22Rv1 (cell line): ENCODE data around the gene TEKT5.

Experiments used
- H3K27ac ChIP-seq: fragments of 450-650 bp; 2 replicates; pipeline ENCODE4 v1.5.1; 2017
- ZFX ChIP-seq: fragments of 450-650 bp; IDR thresholded peaks from 2 replicates; pipeline ENCODE4 v1.6.1; 2017; ENCODE audit warnings: antibody characterized with exemption, borderline replicate concordance
- TF ChIP-seq, protein P1 (sequence below): fragments of 450-650 bp; IDR thresholded peaks from 2 replicates; pipeline ENCODE4 v1.5.1; 2017; ENCODE audit warnings: mild to moderate bottlenecking

Gene TEKT5

GRCh38 chr16:10738231-10739077 lies 43.7 kb upstream of the TEKT5 start:
- H3K27ac ChIP-seq = no peak overlapping the region
- TF ChIP-seq ZFX = no peak
- TF ChIP-seq, protein P1, sequence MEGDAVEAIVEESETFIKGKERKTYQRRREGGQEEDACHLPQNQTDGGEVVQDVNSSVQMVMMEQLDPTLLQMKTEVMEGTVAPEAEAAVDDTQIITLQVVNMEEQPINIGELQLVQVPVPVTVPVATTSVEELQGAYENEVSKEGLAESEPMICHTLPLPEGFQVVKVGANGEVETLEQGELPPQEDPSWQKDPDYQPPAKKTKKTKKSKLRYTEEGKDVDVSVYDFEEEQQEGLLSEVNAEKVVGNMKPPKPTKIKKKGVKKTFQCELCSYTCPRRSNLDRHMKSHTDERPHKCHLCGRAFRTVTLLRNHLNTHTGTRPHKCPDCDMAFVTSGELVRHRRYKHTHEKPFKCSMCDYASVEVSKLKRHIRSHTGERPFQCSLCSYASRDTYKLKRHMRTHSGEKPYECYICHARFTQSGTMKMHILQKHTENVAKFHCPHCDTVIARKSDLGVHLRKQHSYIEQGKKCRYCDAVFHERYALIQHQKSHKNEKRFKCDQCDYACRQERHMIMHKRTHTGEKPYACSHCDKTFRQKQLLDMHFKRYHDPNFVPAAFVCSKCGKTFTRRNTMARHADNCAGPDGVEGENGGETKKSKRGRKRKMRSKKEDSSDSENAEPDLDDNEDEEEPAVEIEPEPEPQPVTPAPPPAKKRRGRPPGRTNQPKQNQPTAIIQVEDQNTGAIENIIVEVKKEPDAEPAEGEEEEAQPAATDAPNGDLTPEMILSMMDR = no peak

DNA sequence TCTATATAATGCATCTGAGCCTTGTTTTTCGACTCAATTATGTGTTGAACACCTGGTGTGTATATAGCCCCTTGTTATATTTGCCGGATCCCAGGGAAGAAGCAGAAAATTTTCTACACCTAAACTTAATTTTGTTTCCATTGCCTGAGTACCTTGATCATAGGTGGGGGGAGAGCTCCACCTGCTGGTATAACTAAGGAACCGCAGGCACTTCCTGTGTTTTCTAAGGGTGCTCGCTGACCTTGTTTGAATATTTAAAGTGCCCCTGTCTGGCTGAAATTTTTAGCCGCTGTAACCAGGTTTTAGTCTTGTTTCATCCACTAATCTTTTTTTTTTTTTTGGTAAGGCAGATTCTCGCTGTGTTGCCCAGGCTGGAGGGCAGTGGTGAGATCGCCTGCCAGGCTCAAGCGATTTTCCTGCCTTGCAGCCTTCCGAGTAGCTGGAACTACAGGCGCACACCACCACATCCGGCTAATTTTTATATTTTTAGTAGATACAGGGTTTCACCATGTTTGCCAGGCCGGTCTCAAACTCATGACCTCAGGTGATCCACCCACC lies 42.4 kb upstream of the TEKT5 start:
- TF ChIP-seq ZFX = no peak
- TF ChIP-seq, protein P1 = peak; percentile 88
- H3K27ac ChIP-seq = no peak overlapping the region

GRCh38 chr16:10731790-10732189 lies 37.1 kb upstream of the TEKT5 start:
- TF ChIP-seq ZFX = no peak
- TF ChIP-seq, protein P1 = no peak
- H3K27ac ChIP-seq = no peak overlapping the region

DNA sequence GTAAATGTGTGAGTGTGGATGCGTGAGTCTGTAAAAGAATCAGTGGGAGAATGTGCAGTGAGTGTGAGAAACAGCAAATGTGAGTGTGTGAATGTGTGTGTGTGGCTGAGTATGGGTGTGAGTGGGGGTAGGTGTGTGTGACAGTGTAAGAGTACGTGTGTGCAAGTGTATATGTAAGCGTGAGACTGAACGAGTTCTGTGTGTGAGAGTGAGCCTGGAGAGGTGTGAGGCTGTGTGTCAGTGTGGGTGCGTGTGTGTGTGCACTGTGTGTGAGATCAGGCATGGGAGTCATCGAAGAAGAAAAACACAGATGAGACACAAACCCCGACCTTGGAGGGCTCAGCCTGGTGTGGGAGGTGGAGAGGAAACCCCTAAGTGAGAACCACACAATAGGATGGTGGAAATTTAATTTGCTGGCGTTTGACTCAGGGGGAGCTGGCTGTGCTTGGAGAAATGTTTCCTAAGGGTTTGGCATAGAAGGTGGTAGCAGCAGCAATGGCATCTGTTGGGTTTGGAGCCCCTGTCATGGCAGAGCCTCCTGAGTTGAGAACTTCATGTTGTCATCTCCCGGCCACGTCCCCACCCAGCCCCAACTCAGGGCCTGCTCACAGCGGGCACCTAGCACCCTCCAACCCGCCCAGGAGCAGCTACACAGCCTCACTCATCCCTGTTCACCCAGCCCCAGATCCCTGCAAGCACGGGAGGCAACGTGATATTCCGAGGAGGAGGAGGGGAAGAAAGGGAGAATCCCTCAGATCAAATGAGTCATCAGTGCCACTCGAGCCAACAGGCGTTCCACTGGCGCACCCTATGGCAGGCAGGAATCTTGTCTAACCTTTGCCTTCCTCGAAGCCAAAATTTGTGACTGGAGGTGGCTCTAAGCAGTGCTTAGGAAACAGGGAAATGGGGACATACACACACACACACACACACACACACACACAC lies 34.6 kb upstream of the TEKT5 start:
- H3K27ac ChIP-seq = no peak overlapping the region
- TF ChIP-seq, protein P1 = no peak
- TF ChIP-seq ZFX = no peak

DNA sequence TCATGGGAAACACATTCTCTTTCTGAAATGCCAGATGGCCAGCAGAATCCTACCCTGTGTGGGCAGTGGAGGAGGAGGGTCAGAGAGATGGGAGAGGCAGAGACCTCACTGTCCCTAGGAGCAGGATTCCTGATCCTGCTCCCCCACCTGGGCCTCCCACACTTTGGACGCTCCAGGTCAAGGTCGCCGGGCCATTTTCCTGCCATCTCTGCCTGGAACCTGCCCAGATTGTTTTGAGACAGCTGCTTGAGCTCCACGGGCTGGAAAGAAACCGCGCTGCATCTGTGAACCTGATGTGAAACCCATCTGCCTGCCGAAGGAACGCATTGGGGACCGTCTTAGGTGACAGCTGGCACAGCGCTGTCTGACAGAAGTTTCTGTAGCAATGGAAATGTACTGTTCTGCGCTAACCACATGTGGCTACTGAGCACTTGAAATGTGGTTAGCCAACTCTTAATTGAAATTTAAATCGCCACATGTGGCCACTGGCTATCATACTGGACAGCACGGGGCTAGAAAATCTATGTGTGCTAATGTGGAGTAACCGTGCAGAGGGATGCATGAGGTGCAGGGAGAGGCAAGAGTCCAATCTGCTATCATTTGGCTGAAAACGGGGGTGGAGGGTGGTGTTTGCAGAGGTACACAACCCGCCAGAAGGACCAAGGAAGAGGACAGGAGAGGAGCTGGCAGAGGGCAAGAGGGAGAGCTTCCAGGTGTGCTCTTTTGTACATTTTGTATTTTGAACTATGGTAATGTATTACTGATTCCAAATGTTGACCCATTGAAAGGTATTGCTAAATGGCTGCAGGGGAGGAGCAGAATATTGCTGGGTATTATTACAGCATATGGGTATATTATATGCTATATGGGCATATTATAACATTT lies 33.5 kb upstream of the TEKT5 start:
- TF ChIP-seq ZFX = no peak
- TF ChIP-seq, protein P1 = no peak
- H3K27ac ChIP-seq = no peak overlapping the region

DNA sequence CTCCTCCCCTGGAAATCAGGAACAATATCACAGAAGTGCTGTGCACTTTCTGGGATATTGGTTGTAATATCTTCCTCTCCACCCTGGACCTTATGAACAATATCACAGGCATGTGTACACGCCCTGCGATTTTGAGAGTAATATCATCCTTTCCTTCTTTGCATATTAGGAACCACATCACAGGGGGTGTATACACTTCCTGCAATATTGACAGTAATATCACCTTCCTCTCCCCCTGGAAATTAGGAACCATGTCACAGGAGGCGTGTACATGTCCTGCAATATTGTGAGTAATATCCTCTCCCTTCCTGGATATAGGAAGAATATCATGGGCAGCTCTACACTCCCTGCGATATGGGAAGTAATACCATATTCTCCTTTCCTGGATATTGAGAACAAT lies 14.2 kb upstream of the TEKT5 start:
- TF ChIP-seq, protein P1 = no peak
- TF ChIP-seq ZFX = no peak
- no peak overlapping the region for H3K27ac ChIP-seq
